Islet precursor cell (in vitro differentiated cells): ENCODE data around the gene ZCCHC9.
"Not testable (repeated sequence)": the region's sequence is repeated elsewhere in the genome, so short reads cannot be mapped to it uniquely, and the experiment has no call there.

Source experiments
- DNase-seq: peaks from one replicate; pipeline ENCODE4 v3.0.0-alpha.2; 2018

Gene ZCCHC9

DNA sequence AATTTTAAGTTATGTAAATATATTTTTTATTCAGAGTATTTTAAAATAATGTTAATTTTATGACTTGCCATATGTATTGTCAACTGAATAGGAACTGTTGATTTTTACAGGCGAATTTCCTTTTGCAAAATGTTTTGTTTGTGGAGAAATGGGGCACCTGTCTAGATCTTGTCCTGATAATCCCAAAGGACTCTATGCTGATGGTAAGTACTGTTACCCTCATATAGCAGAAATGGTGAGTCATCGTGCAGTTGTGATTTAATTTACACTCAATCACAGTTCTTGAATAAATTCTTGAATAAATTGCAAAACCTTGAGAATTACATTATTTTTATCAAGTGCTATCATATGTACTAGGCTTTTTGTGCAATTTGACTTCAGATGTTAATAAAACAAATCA lies 7.4 kb downstream of the ZCCHC9 start:
- no peak for DNase-seq

DNA sequence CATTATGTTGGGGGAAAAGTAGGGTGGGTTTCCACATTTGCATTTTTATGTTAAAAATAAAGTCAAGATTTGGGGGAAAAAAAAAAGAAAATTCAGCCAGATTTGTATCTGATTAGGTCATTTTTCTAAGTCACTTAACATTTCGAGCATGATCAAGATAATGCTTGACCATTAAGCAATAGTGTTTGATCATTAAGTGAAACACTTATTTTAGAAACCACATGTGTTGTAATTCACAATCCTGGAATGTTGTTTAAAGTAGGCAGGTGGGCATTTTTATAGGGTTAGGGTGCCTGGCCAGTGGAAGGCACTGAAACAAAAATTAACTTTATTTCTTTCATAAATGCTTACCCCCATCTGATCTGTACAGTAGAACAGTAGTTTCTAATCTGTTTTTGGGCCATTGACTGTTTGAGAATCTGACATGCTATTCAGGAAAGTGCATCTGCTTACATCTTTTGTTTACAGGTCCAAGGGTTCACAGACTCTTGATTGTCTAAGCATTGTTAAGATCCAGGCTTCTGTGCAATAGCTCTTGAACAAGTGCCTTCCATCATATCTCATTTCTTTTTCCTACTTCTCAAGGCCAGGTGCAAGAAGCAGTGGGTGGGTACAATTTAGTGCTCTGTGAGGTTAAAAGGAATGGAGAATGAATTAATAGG lies 9.1 kb downstream of the ZCCHC9 start:
- DNase-seq: no peak

DNA sequence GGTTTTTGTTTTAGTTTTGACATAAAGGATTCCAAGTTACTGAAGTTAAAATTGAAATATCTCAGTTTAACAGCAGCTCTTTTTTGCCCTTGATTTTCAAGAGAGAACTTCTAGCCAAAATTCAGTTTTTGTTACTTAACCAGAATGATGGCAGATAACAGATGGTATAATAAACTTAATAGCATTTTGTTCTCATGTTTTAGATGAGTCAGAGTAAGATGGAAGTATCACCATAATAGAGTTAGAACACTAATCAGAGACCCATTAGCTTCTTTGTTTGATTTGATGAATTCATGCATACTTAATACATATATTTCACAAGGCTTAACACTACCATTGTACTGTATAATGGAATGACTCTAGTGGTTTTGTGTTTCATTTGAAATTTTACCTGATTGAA lies 11.9 kb downstream of the ZCCHC9 start:
- DNase-seq: no peak

- DNase-seq: no peak
Observed at GRCh38 chr5:81313686-81314085, 12.3 kb downstream of the ZCCHC9 start.

- no peak for DNase-seq
Observed at GRCh38 chr5:81314581-81314980, 13.2 kb downstream of the ZCCHC9 start.

DNA sequence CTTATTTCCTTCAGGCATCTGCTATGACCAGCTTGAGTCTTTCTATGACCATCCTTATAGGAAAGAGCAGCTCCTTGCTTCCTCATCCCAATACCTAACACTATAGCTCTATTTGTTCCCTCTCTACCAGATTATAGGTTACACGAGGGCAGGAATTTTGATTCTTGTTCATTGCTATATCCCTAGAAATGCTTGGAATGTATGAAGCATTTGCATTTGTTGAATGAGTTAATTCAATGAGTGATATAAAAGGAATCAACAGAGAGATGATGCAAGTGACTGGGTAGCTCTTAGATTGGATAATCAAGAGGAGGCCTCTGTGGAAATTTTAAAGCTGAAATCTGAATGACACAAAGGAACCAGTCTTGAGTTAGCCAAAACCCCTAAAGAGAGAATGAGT lies 13.9 kb downstream of the ZCCHC9 start:
- DNase-seq: no peak

GRCh38 chr5:81315830-81316229 lies 14.4 kb downstream of the ZCCHC9 start:
- DNase-seq: no peak

- DNase-seq: no peak
Observed at GRCh38 chr5:81316571-81316970, 15.2 kb downstream of the ZCCHC9 start.

- DNase-seq: no peak
Observed at GRCh38 chr5:81317536-81317935, 16.1 kb downstream of the ZCCHC9 start.

- DNase-seq: no peak
Observed at GRCh38 chr5:81326554-81326953, 25.2 kb downstream of the ZCCHC9 start.

DNA sequence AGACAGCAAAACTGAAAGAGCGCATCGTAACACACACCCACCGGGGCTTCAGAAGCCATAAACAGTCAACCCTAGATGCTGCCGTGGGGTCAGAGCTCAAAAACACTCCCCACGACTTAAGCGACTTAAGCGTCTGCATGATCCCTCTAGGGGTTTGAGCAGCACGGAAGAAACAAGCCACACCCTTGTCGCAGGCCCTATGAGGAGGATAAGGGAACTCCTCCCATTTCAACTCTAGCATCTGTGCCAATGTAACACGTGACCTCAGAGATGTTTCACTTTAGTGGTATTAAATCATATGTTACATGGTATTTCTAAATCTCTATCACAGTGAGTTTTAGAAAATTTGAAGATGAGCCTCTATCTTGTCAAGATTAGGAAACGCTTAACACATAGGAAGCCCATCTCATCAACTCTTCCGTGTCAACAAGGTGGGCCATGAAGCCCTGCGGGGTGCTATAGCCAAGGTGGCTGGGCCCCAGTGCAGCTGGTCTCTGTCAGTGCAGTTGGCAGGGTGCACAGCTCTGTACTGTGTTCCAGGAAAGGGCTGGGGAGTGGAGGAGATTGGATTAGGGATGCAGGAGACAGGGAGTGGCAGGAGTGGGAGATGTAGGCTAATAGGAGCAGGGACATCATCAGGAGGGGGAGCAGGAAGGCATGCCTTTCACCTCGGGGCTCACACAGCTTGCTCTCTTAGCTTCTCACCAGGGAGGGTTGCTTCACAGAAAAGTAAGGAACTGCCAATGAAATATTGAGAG lies 33.1 kb downstream of the ZCCHC9 start:
- no peak for DNase-seq

- DNase-seq: no peak
Observed at GRCh38 chr5:81335946-81336345, 34.6 kb downstream of the ZCCHC9 start.

DNA sequence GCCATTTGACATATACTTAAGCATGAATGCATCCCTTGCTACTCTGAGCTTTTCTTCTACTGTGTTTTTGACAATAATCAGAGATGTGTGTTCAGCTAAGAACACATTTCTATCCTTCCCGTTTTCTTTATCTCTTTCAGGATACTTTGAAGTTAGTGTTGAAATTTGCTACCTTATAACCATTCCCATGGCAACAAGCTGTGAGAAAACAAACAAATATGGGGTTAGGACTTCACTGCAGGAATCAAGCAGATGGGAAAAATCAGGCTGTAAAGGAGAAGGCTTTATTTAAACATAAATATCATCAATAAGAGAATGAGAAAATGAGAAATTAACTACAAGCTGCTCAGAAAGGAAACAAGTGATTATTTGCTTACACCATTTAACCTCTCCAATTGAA lies 35.2 kb downstream of the ZCCHC9 start:
- no peak for DNase-seq

GRCh38 chr5:81337803-81338202 lies 36.4 kb downstream of the ZCCHC9 start:
- no peak for DNase-seq

GRCh38 chr5:81338213-81338612 lies 36.8 kb downstream of the ZCCHC9 start:
- not testable (repeated sequence) for DNase-seq

DNA sequence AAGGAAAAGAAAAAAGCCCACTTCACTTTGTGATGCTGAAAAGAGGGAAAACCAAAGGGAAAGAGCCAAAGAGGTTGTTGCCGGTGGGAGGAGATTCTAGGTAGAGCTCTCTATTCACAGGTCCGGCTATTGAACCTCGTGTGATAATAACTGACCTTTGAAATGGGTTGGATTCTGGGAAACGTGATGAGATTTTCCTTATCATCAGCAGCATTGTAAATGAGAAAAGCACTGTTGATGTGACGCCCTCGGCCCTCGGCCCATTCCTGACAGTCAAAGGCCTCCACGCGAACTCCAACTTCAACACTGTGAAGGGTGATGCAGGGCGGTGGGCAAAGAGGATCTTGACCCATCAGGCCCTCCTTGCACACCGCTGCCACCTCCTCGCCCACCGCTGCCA lies 43.3 kb downstream of the ZCCHC9 start:
- DNase-seq: no peak

DNA sequence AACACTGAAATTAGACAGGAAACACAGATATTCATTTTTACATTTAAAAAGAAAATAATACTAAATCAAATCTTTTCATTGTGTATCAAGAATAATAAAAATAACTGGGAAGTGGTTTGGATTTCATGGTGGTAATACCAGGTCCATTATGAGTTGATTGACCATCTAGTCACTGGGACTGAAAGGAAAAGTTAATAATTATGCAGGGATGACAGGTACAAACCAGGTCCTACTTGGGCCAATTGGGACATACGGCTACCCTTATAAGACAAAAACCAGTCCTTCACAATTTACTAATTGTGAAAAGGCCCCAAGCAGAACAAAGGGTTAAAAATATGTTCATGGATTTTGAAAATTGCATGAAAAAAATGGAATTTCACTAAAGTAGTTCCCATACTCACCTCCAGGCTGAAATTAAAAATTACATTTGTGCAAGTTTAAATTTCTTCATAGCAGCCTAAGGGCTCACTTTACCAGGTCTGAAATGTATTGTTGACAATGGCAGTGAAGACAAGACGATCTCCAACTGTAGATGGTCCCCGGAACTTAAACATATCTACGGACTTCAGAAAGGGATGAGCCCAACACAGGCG lies 44.1 kb downstream of the ZCCHC9 start:
- DNase-seq: no peak

DNA sequence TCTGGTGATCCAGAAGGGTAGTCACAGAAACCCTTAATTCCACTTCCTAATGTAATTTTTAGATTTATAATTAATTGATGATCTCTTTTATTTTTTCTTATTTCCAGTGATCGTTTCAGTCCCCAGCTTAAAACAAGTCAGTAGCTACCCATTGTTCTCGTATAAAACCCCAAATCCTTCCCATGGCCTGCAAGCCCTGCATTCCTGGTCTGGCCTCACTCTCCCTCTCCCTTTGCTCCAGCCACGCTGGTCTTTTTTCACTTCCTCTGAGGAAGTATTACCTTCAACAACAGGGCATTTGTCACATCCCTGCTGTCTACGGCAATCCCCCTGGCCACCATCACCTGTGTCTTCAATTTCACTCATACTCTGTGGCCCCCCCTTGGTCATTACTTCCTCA lies 47.8 kb downstream of the ZCCHC9 start:
- no peak for DNase-seq

- no peak for DNase-seq
Observed at GRCh38 chr5:81350507-81350906, 49.1 kb downstream of the ZCCHC9 start.

DNA sequence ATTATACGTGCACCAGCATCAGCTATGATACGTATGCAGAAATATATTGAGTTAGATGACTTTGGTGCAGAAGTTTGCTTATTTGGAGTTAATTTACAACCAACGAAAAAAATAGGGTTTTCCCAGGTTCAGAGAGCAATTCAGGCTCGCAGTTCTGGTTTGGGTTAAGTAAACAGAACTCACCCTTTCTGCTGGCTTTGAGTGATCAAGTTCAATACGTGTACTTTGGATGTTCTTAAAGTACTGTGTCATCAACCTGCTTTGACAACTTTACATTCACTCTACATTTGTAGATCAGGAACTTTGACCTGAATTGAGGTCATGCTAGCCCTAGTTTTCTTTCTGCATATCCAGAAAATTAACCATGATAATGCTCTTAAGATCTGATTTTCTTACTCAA lies 51.8 kb downstream of the ZCCHC9 start:
- DNase-seq: no peak

DNA sequence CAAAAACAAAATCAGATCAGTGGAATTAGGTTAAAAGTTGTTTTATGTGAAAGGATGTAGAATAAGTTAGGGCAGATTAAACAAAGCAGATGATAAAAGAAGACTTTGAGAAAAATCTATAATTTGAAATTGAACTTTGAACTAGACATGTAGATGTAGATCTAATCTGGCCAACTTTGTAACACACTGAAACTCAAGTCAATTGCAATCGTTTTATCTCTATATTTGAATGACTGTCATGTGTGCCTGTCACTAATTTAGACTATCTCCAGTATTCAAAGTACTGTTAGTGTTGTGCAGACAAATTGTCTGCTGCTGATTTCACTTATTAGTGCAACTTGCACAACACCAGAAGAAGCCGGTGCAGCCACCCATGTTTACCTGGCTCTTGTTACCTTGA lies 52.7 kb downstream of the ZCCHC9 start:
- no peak for DNase-seq

GRCh38 chr5:81355291-81356251 lies 54.2 kb downstream of the ZCCHC9 start:
- no peak for DNase-seq

- DNase-seq: no peak
Observed at GRCh38 chr5:81359108-81359507, 57.7 kb downstream of the ZCCHC9 start.
